Kidney (tissue), 14 donors: ENCODE data around the gene NXPH2. TPM values are rescaled to one million over a fixed set of nuclear protein-coding genes. Genes with fewer than 3 reads are reported as not detected.

ENCODE experiments used
- DNase-seq, 5 donors: peaks; one replicate each; pipeline ENCODE4 v3.0.0-alpha.2; 2013 to 2020
- FAIRE-seq: peaks from 2 replicates; lab custom pipeline; 2012; peaks lifted over from hg19 to GRCh38; lab: Jason Lieb, UNC
- H3K27ac ChIP-seq, 2 donors: one replicate each; pipeline ENCODE4 v1.7.0; 2013; ENCODE audit warnings: low read depth in 2 of 2, low read length in 2 of 2, inconsistent platforms in 1 of 2
- H3K27me3 ChIP-seq: one replicate; pipeline ENCODE4 v1.7.1; 2013; ENCODE audit warnings: low read length, inconsistent platforms; ENCODE audit not compliant: control insufficient read depth, insufficient read depth
- H3K36me3 ChIP-seq, 3 donors: one replicate each; pipeline versions ENCODE4 v1.7.0 to v1.7.1; 2013; ENCODE audit warnings: low read length in 3 of 3, control low read depth in 1 of 3, inconsistent platforms in 1 of 3; ENCODE audit not compliant: insufficient read depth in 3 of 3, control insufficient read depth in 2 of 3
- H3K4me1 ChIP-seq, 3 donors: one replicate each; pipeline versions ENCODE4 v1.7.0 to v1.7.1; 2013; ENCODE audit warnings: low read length in 3 of 3, inconsistent platforms in 1 of 3, low read depth in 1 of 3; ENCODE audit not compliant: control insufficient read depth in 2 of 3, insufficient read depth in 2 of 3
- H3K4me3 ChIP-seq, 3 donors: one replicate each; pipeline versions ENCODE4 v1.7.0 to v1.8.1; 2013; ENCODE audit warnings: low read length in 3 of 3, control low read depth in 1 of 3, inconsistent platforms in 1 of 3
- H3K9ac ChIP-seq, 3 donors: one replicate each; pipeline versions ENCODE4 v1.7.0 to v1.7.1; 2013; ENCODE audit warnings: low read length in 3 of 3, control low read depth in 1 of 3, inconsistent platforms in 1 of 3
- H3K9me3 ChIP-seq, 3 donors: one replicate each; pipeline versions ENCODE4 v1.7.0 to v1.7.1; 2013; ENCODE audit warnings: low read length in 3 of 3, control low read depth in 1 of 3, inconsistent platforms in 1 of 3; ENCODE audit not compliant: control insufficient read depth in 2 of 3, insufficient read depth in 1 of 3
- CTCF ChIP-seq: IDR thresholded peaks from 3 replicates; pipeline ENCODE4 v1.5.1; 2012; ENCODE audit warnings: mild to moderate bottlenecking, moderate library complexity, borderline replicate concordance; ENCODE audit not compliant: insufficient read depth; ENCODE audit errors: extremely low read depth
- intact Hi-C: fragments of 100-400 bp; cut with DNase I; formaldehyde crosslinking; loops from one replicate; pipeline ENCODE4 v1.11.1; 2022
- polyA plus RNA-seq: library from polyadenylated mRNA; stranded (reverse); fragments of 350-450 nt; fragmentation: Illumina TruSeq; extraction: RNeasy Lipid Tissue Mini Kit (QIAGEN cat#74804); gene quantifications from one replicate; pipeline ENCODE4 v1.2.3, GENCODE V29; 2014; ENCODE audit warnings: low read depth, low replicate concordance; ENCODE audit not compliant: insufficient read depth
- total RNA-seq: library from RNA; stranded (reverse); fragmentation: NEBNext Ultra II Directional; extraction: Animal tissue kit (Norgen Biotek cat#: 25700); gene quantifications from one replicate; pipeline ENCODE4 v1.2.1, GENCODE V29; 2021
- donor health status: control.
- donor health status: control.
- donor health status: control.
- donor health status: control.
- donor health status: control.
- donor health status: DM: yes; HTN: yes; CAD: no.
- donor health status: Normal renal cell carcinoma (clear cell type).

NXPH2 gene
- total and polyA plus RNA-seq, 2 donors from 2014 or later = 0.57 to 2.2 TPM

GRCh38 chr2:138712212-138712979 is 67.8 kb downstream of the NXPH2 start:
- no peak overlapping the region for H3K9ac ChIP-seq
- H3K36me3 ChIP-seq = no peaks in the 10 kb centered on the region
- H3K4me1 ChIP-seq = peaks cover 0 to 6% (median 2%) of the 10 kb centered on the region in 3 donors
- no peak for TF ChIP-seq CTCF
- H3K27ac ChIP-seq = no peak overlapping the region
- DNase-seq (no peak), FAIRE-seq (no peak)
- intact Hi-C loops = no loop called here
- no peaks in the 10 kb centered on the region for H3K9me3 ChIP-seq
- H3K4me3 ChIP-seq = no peak overlapping the region
- H3K27me3 ChIP-seq = no peaks in the 10 kb centered on the region

GRCh38 chr2:138711812-138712211 is 68.4 kb downstream of the NXPH2 start:
- TF ChIP-seq CTCF = no peak
- Histone ChIP-seq H3K4me1 (peaks cover 0 to 6% (median 2%) of the 10 kb centered on the region in 3 donors), H3K27ac (no peak overlapping the region), H3K9ac (no peak overlapping the region), H3K36me3 (no peaks in the 10 kb centered on the region), H3K9me3 (no peaks in the 10 kb centered on the region), H3K27me3 (no peaks in the 10 kb centered on the region), H3K4me3 (no peak overlapping the region)
- intact Hi-C loops = no loop called here
- FAIRE-seq (no peak), DNase-seq (no peak)

- Histone ChIP-seq H3K4me3 (no peak overlapping the region), H3K27me3 (peaks cover 2% of the 10 kb centered on the region), H3K9ac (no peak overlapping the region), H3K9me3 (no peaks in the 10 kb centered on the region), H3K4me1 (peaks cover 0 to 6% (median 2%) of the 10 kb centered on the region in 3 donors), H3K36me3 (no peaks in the 10 kb centered on the region), H3K27ac (no peak overlapping the region)
- no peak for TF ChIP-seq CTCF
- FAIRE-seq (no peak), DNase-seq (peak in 2 of 5 donors; percentile 17 to 38)
- intact Hi-C loops = no loop called here
These were observed 71.4 kb downstream of the NXPH2 start for GRCh38 chr2:138708682-138709241.
